ENCODE results near the gene HIPK3. TPM values are rescaled to one million over a fixed set of nuclear protein-coding genes. Genes with fewer than 3 reads are reported as not detected.

The HIPK3 gene
- polyA plus RNA-seq, 1 donor (not counting 4 experiments of a cell fraction or from before 2014, with no cell fraction given), result 37.3 TPM

DNA sequence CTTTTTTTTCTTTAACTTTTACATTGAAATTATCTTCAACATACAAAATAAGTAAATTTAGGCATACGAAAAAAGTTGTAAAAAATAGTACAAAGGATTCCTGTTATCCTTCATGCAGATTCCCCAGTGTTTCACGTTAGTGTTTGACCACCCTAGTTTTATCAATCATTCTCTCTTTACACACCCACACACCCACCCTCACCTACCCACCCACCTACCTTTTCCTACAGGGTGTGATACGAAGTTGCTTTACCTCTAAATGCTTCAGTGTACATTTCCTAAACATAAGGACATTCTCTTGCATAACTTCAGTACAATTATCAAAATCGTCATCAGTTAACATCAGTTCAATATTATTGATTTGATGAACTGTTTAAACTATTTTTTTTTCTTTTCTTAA, 37.0 kb downstream of the HIPK3 start:
- no peaks in the 10 kb centered on the region for H3K4me1 ChIP-seq (ENCODE audit: control insufficient read depth, extremely low read depth, insufficient read depth, low read length)
- peaks cover 0 to 5% of the 10 kb centered on the region in 2 experiments for H3K36me3 ChIP-seq (ENCODE audit: control insufficient read depth in 2 of 2, extremely low read depth in 1 of 2, insufficient read depth in 2 of 2, low read length in 2 of 2)
- H3K9me3 ChIP-seq (ENCODE audit: control insufficient read depth, low read depth, low read length), result no peaks in the 10 kb centered on the region
- peaks cover 3% of the 10 kb centered on the region for H4K20me1 ChIP-seq (ENCODE audit: control insufficient read depth, extremely low read depth, insufficient read depth, low read length)
- H3K4me2 ChIP-seq (ENCODE audit: control insufficient read depth, extremely low read depth, insufficient read depth, low read depth, low read length), result no peak overlapping the region
- H3K9ac ChIP-seq (ENCODE audit: control insufficient read depth, extremely low read depth, insufficient read depth, low read length), result no peak overlapping the region
- peaks cover 79% of the 10 kb centered on the region for H3K79me2 ChIP-seq (ENCODE audit: control insufficient read depth, insufficient read depth, low read length)
- H3K4me3 ChIP-seq (ENCODE audit: control insufficient read depth in 2 of 3, extremely low read depth in 1 of 3, insufficient read depth in 2 of 3, low read depth in 1 of 3, low read length in 3 of 3), result no peak overlapping the region
- H3K27ac ChIP-seq (ENCODE audit: control insufficient read depth, insufficient read depth, low read length), result no peak overlapping the region
- DNase-seq (ENCODE audit: low read depth, low spot score) (no peak), FAIRE-seq (no peak)
- dilution Hi-C loops (cut with MboI; ENCODE audit: extremely low pct_ligation_motif_present, low sequenced_read_pairs), result no loop called here
- H3K9me1 ChIP-seq (ENCODE audit: control insufficient read depth, extremely low read depth, insufficient read depth, low read length), result peaks cover 3% of the 10 kb centered on the region
- H3K27me3 ChIP-seq (ENCODE audit: control insufficient read depth, extremely low read depth, insufficient read depth, low read length), result no peaks in the 10 kb centered on the region
- TF ChIP-seq, protein P1, sequence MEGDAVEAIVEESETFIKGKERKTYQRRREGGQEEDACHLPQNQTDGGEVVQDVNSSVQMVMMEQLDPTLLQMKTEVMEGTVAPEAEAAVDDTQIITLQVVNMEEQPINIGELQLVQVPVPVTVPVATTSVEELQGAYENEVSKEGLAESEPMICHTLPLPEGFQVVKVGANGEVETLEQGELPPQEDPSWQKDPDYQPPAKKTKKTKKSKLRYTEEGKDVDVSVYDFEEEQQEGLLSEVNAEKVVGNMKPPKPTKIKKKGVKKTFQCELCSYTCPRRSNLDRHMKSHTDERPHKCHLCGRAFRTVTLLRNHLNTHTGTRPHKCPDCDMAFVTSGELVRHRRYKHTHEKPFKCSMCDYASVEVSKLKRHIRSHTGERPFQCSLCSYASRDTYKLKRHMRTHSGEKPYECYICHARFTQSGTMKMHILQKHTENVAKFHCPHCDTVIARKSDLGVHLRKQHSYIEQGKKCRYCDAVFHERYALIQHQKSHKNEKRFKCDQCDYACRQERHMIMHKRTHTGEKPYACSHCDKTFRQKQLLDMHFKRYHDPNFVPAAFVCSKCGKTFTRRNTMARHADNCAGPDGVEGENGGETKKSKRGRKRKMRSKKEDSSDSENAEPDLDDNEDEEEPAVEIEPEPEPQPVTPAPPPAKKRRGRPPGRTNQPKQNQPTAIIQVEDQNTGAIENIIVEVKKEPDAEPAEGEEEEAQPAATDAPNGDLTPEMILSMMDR (optimal IDR thresholded peaks at IDR 0.05 in 1 of 3, IDR thresholded peaks at IDR 0.05 in 1 of 3, conservative IDR thresholded peaks at IDR 0.05 in 1 of 3; ENCODE audit: extremely low read depth in 1 of 3, insufficient read depth in 2 of 3, low read length in 3 of 3), result no peak
- no peak for TF ChIP-seq EZH2 (IDR thresholded peaks at IDR 0.05; ENCODE audit: low read length)
- no peak overlapping the region for H2AFZ ChIP-seq (ENCODE audit: control insufficient read depth, low read length)

DNA sequence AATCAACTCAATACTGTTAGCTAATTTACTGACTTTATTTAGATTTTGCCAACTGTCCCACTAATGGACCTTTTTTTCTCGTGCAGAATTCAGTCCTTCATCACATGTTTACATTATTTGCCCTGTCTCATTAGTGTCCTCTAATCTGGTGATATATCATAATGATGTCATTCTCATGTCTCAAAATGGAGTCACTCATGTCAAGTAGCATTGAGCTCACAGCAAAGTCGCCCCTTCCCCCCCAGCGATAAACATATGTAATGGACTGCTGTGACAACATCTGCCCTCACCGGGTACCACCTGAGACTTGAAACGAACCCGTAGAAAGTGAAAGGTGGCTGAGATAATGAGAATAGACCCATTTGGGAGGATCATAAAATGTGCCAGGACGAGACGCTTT, 37.6 kb downstream of the HIPK3 start:
- TF ChIP-seq, protein P1 (optimal IDR thresholded peaks at IDR 0.05 in 1 of 3, IDR thresholded peaks at IDR 0.05 in 1 of 3, conservative IDR thresholded peaks at IDR 0.05 in 1 of 3; ENCODE audit: extremely low read depth in 1 of 3, insufficient read depth in 2 of 3, low read length in 3 of 3), result no peak
- no peak for TF ChIP-seq EZH2 (IDR thresholded peaks at IDR 0.05; ENCODE audit: low read length)
- Histone ChIP-seq H3K27ac (ENCODE audit: control insufficient read depth, insufficient read depth, low read length) (no peak overlapping the region), H3K9me3 (ENCODE audit: control insufficient read depth, low read depth, low read length) (no peaks in the 10 kb centered on the region), H3K9me1 (ENCODE audit: control insufficient read depth, extremely low read depth, insufficient read depth, low read length) (peaks cover 3% of the 10 kb centered on the region), H3K4me3 (ENCODE audit: control insufficient read depth in 2 of 3, extremely low read depth in 1 of 3, insufficient read depth in 2 of 3, low read depth in 1 of 3, low read length in 3 of 3) (no peak overlapping the region), H3K36me3 (ENCODE audit: control insufficient read depth in 2 of 2, extremely low read depth in 1 of 2, insufficient read depth in 2 of 2, low read length in 2 of 2) (peaks cover 1 to 8% of the 10 kb centered on the region in 2 experiments), H3K4me1 (ENCODE audit: control insufficient read depth, extremely low read depth, insufficient read depth, low read length) (no peaks in the 10 kb centered on the region), H3K27me3 (ENCODE audit: control insufficient read depth, extremely low read depth, insufficient read depth, low read length) (no peaks in the 10 kb centered on the region), H3K79me2 (ENCODE audit: control insufficient read depth, insufficient read depth, low read length) (peaks cover 81% of the 10 kb centered on the region), H2AFZ (ENCODE audit: control insufficient read depth, low read length) (no peak overlapping the region), H4K20me1 (ENCODE audit: control insufficient read depth, extremely low read depth, insufficient read depth, low read length) (peaks cover 3% of the 10 kb centered on the region), H3K9ac (ENCODE audit: control insufficient read depth, extremely low read depth, insufficient read depth, low read length) (no peak overlapping the region), H3K4me2 (ENCODE audit: control insufficient read depth, extremely low read depth, insufficient read depth, low read depth, low read length) (no peak overlapping the region)
- DNase-seq (ENCODE audit: low read depth, low spot score) (no peak), FAIRE-seq (no peak)
- dilution Hi-C loops (cut with MboI; ENCODE audit: extremely low pct_ligation_motif_present, low sequenced_read_pairs), result no loop called here

Measured in keratinocyte (primary cell).